ENCODE results near the gene RPL5.

DNA sequence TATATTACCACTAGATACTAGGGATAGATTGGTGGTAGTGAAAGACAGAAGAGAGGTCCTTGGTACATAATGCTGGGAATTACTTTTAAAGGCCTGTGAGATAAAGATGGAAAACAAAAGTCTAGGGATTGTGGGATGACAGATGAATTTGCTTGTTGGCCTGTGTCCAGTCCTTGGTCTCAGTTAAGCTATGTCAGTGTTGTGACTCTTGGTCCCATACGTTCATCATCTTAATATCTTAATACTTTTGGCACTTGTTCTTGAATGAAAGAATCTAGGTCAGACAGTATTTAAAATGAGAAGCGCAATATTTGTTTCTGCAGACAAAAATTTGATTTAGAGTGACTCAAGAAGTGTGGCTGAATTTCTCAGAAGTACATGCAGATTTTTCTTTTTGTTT, 7.6 kb downstream of the RPL5 start:
- TF ChIP-seq POLR2AphosphoS5 (IDR thresholded peaks at IDR 0.05; ENCODE audit: borderline replicate concordance, low read depth, low read length) (no peak), EZH2 (IDR thresholded peaks at IDR 0.05) (no peak)
